Measurements from ENCODE around the gene PRLHR. TPM values are rescaled to one million over a fixed set of nuclear protein-coding genes. Genes with fewer than 3 reads are reported as not detected.

Gene PRLHR
- total and polyA plus RNA-seq, 2 experiments from 2014 or later, result not detected

- H3K27me3 ChIP-seq, result no peaks in the 10 kb centered on the region
- DNase-seq (ENCODE audit: low read depth in 1 of 2, low spot score in 1 of 2), result no peak
- H3K36me3 ChIP-seq, result no peaks in the 10 kb centered on the region
- no peaks in the 10 kb centered on the region for H3K4me1 ChIP-seq (ENCODE audit: low read depth)
- H3K9me3 ChIP-seq (ENCODE audit: low read depth), result no peaks in the 10 kb centered on the region
- no peak overlapping the region for H3K27ac ChIP-seq
- no peak for TF ChIP-seq CTCF (IDR thresholded peaks at IDR 0.05; ENCODE audit: low read depth, low read length)
- H3K4me3 ChIP-seq, result no peak overlapping the region
These were observed 32.0 kb downstream of the PRLHR start for GRCh38 chr10:118563373-118563890.

GRCh38 chr10:118562851-118563250 is 32.6 kb downstream of the PRLHR start:
- TF ChIP-seq CTCF (IDR thresholded peaks at IDR 0.05; ENCODE audit: low read depth, low read length), result no peak
- Histone ChIP-seq H3K27ac (no peak overlapping the region), H3K36me3 (no peaks in the 10 kb centered on the region), H3K4me1 (ENCODE audit: low read depth) (no peaks in the 10 kb centered on the region), H3K9me3 (ENCODE audit: low read depth) (no peaks in the 10 kb centered on the region), H3K27me3 (no peaks in the 10 kb centered on the region), H3K4me3 (no peak overlapping the region)
- no peak for DNase-seq (ENCODE audit: low read depth in 1 of 2, low spot score in 1 of 2)

GRCh38 chr10:118557946-118558345 is 37.5 kb downstream of the PRLHR start:
- Histone ChIP-seq H3K36me3 (no peaks in the 10 kb centered on the region), H3K27ac (no peak overlapping the region), H3K27me3 (peaks cover 3% of the 10 kb centered on the region), H3K9me3 (ENCODE audit: low read depth) (no peaks in the 10 kb centered on the region), H3K4me3 (no peak overlapping the region), H3K4me1 (ENCODE audit: low read depth) (no peaks in the 10 kb centered on the region)
- DNase-seq (ENCODE audit: low read depth in 1 of 2, low spot score in 1 of 2), result peak in 1 of 2 donors; percentile 27
- TF ChIP-seq CTCF (IDR thresholded peaks at IDR 0.05; ENCODE audit: low read depth, low read length), result no peak

- no peak overlapping the region for H3K27ac ChIP-seq
- no peak for DNase-seq (ENCODE audit: low read depth in 1 of 2, low spot score in 1 of 2)
- H3K9me3 ChIP-seq (ENCODE audit: low read depth), result no peaks in the 10 kb centered on the region
- no peaks in the 10 kb centered on the region for H3K4me1 ChIP-seq (ENCODE audit: low read depth)
- TF ChIP-seq CTCF (IDR thresholded peaks at IDR 0.05; ENCODE audit: low read depth, low read length), result no peak
- peaks cover 3% of the 10 kb centered on the region for H3K27me3 ChIP-seq
- H3K36me3 ChIP-seq, result no peaks in the 10 kb centered on the region
- no peak overlapping the region for H3K4me3 ChIP-seq
These were observed 43.8 kb downstream of the PRLHR start for GRCh38 chr10:118551535-118552100.

GRCh38 chr10:118547282-118547681 is 48.2 kb downstream of the PRLHR start:
- Histone ChIP-seq H3K9me3 (ENCODE audit: low read depth) (no peaks in the 10 kb centered on the region), H3K36me3 (no peaks in the 10 kb centered on the region), H3K27me3 (peaks cover 27% of the 10 kb centered on the region), H3K4me3 (no peak overlapping the region), H3K27ac (no peak overlapping the region), H3K4me1 (ENCODE audit: low read depth) (no peaks in the 10 kb centered on the region)
- no peak for TF ChIP-seq CTCF (IDR thresholded peaks at IDR 0.05; ENCODE audit: low read depth, low read length)
- DNase-seq (ENCODE audit: low read depth in 1 of 2, low spot score in 1 of 2), result no peak

Data from cardiac muscle cell (in vitro differentiated cells and primary cell).